Measurements from ENCODE around the gene SGCD. TPM values are rescaled to one million over a fixed set of nuclear protein-coding genes. Genes with fewer than 3 reads are reported as not detected.
A peak's percentile ranks its signal among the peaks of the same experiment; 100 is the strongest.

SGCD gene
- total and polyA plus RNA-seq, 8 donors, result 10.4 to 15.8 (median 12.5) TPM

- ATAC-seq (no peak), DNase-seq (peak in 2 of 4 donors; percentile 62 to 64)
- no peak overlapping the region for H3K27ac ChIP-seq
- no peaks in the 10 kb centered on the region for H3K4me1 ChIP-seq
- H3K36me3 ChIP-seq, result no peaks in the 10 kb centered on the region
- no peaks in the 10 kb centered on the region for H3K27me3 ChIP-seq
- intact Hi-C loops (cut with DNase I), result no loop called here
- H3K4me3 ChIP-seq, result no peak overlapping the region
- H3K9me3 ChIP-seq, result no peaks in the 10 kb centered on the region
- TF ChIP-seq CTCF (IDR thresholded peaks at IDR 0.05), result no peak
Observed at GRCh38 chr5:156526081-156526925, 199.3 kb downstream of the SGCD start.

GRCh38 chr5:156527611-156528010, 200.6 kb downstream of the SGCD start:
- intact Hi-C loops (cut with DNase I), result no loop called here
- no peak for DNase-seq
- Histone ChIP-seq H3K4me3 (no peak overlapping the region), H3K27me3 (no peaks in the 10 kb centered on the region), H3K9me3 (no peaks in the 10 kb centered on the region), H3K27ac (no peak overlapping the region), H3K36me3 (no peaks in the 10 kb centered on the region), H3K4me1 (no peaks in the 10 kb centered on the region)
- TF ChIP-seq CTCF (IDR thresholded peaks at IDR 0.05), result no peak
- no peak for ATAC-seq

GRCh38 chr5:156528673-156529072, 201.7 kb downstream of the SGCD start:
- intact Hi-C loops (cut with DNase I), result no loop called here
- TF ChIP-seq CTCF (IDR thresholded peaks at IDR 0.05), result no peak
- Histone ChIP-seq H3K4me1 (no peaks in the 10 kb centered on the region), H3K36me3 (no peaks in the 10 kb centered on the region), H3K27ac (no peak overlapping the region), H3K9me3 (no peaks in the 10 kb centered on the region), H3K4me3 (no peak overlapping the region), H3K27me3 (no peaks in the 10 kb centered on the region)
- no peak for ATAC-seq
- DNase-seq, result no peak

- intact Hi-C loops (cut with DNase I), result no loop called here
- H3K27ac ChIP-seq, result no peak overlapping the region
- H3K9me3 ChIP-seq, result no peaks in the 10 kb centered on the region
- no peak for ATAC-seq
- H3K4me3 ChIP-seq, result no peak overlapping the region
- H3K27me3 ChIP-seq, result no peaks in the 10 kb centered on the region
- H3K36me3 ChIP-seq, result no peaks in the 10 kb centered on the region
- no peaks in the 10 kb centered on the region for H3K4me1 ChIP-seq
- no peak for DNase-seq
- no peak for TF ChIP-seq CTCF (IDR thresholded peaks at IDR 0.05)
Observed at GRCh38 chr5:156529892-156530291, 202.9 kb downstream of the SGCD start.

GRCh38 chr5:156531199-156531598, 204.2 kb downstream of the SGCD start:
- no peaks in the 10 kb centered on the region for H3K9me3 ChIP-seq
- no peak overlapping the region for H3K4me3 ChIP-seq
- H3K36me3 ChIP-seq, result no peaks in the 10 kb centered on the region
- ATAC-seq (no peak), DNase-seq (no peak)
- H3K27ac ChIP-seq, result no peak overlapping the region
- no peaks in the 10 kb centered on the region for H3K4me1 ChIP-seq
- intact Hi-C loops (cut with DNase I), result no loop called here
- TF ChIP-seq CTCF (IDR thresholded peaks at IDR 0.05), result no peak
- H3K27me3 ChIP-seq, result no peaks in the 10 kb centered on the region
